GM12875 (cell line): ENCODE measurements around the gene MYOT.
"Not testable (repeated sequence)": the region's sequence is repeated elsewhere in the genome, so short reads cannot be mapped to it uniquely, and the experiment has no call there.

Source experiments
- H3K4me3 ChIP-seq: one replicate; pipeline ENCODE4 v1.5.1; 2011; ENCODE audit warnings: low read depth, low read length, control low read depth
- TF ChIP-seq, protein P1 (sequence below): IDR thresholded peaks from 2 replicates; pipeline ENCODE4 v1.5.1; 2011; ENCODE audit warnings: low read depth, mild to moderate bottlenecking, control low read depth, inconsistent platforms, low read length, moderate library complexity, borderline replicate concordance; ENCODE audit not compliant: insufficient read depth

MYOT gene

GRCh38 chr5:137856201-137856600, 11.5 kb upstream of the MYOT start:
- no peak overlapping the region for H3K4me3 ChIP-seq
- TF ChIP-seq, protein P1, sequence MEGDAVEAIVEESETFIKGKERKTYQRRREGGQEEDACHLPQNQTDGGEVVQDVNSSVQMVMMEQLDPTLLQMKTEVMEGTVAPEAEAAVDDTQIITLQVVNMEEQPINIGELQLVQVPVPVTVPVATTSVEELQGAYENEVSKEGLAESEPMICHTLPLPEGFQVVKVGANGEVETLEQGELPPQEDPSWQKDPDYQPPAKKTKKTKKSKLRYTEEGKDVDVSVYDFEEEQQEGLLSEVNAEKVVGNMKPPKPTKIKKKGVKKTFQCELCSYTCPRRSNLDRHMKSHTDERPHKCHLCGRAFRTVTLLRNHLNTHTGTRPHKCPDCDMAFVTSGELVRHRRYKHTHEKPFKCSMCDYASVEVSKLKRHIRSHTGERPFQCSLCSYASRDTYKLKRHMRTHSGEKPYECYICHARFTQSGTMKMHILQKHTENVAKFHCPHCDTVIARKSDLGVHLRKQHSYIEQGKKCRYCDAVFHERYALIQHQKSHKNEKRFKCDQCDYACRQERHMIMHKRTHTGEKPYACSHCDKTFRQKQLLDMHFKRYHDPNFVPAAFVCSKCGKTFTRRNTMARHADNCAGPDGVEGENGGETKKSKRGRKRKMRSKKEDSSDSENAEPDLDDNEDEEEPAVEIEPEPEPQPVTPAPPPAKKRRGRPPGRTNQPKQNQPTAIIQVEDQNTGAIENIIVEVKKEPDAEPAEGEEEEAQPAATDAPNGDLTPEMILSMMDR, result no peak

DNA sequence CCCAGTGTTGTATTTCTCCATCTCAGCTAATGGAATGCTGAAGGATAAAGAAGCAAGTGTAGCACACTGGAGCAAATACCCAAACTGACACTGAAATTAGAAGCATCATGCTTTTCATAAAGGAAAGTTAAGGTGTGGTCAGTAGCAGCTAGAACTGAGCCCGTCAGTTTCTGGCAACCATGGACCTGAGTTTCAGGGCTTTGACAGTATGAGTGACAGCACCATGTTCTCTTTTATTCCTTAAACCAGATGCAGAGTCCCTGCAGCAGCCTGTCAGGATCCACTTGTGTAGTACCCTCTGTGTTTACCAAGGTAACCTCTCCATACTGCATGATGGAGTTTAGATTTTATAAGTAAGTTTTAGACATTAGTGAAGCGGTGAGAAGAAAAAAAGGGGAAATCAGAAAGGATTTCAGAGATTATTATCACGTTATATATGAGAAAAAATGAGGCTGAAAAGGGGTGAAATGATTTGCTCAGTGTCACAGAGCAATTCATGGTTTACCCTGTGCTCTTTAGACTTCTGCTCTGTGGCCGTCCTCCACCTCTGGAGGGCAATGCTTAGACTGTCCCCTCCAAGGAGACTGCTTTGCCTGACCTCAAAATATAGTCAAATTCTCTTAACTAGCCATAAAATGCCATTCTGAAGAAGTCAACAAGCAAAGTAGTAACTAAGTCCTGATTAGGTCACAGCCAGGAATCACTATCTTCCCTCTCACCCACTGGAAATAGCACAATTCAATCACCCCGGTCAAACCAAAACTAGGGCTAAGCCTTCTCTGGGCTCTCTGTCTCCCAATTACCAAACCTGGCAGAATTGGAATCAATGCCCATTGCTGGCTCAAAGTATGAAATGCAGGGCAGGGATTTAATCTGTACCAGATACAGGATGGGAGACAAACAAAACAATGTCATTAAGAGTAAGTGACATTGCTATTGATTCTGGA, 10.5 kb upstream of the MYOT start:
- TF ChIP-seq, protein P1, result no peak
- no peak overlapping the region for H3K4me3 ChIP-seq

DNA sequence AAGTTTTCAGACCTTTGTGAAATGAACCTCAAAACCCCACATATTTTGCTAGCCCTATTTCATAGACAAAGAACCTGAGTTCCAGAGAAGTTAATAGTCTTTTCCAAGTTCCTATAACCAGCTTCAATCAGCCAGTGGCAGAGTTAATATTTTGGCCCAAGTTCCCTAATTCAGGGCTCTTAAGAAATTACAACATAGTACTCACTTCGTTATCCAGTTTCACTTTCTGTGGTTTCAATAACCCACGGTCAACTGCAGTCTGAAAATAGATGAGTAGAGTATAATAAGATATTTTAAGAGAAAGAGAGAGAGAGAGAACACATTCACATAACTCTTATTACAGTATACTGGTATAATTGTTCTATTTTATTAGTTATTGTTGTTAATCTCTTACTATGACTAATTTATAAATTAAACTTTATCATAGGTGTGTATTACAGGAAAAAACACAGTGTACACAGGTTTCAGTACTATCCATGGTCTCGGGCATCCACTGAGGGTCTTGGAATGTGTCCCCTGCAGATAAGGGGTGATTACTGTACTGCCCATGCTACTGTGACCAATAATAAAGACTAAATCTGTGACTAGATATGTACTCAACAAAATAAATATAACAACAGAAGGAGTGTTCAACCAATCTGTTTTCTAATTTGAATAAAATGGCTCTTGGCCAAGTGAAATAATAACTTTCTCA, 9.3 kb upstream of the MYOT start:
- TF ChIP-seq, protein P1, result no peak
- no peak overlapping the region for H3K4me3 ChIP-seq

DNA sequence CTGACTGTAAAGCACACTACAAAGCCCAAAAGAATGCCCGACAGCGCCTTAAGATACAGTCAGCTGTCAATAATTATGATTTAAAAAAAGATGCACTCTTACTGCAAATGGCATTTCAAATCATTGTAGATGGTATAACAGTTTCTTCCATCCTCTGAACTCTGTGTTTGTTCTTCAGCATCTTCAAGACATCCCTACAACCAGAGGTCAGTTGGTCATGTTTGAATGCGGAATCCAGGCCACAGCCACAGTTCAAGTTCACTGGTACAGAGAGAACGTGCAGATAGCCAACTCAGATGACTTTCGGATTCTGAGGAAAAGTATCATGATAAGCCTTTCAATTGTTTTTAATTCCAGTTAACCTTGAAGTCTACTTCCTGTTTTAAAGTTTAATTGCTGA, 8.7 kb upstream of the MYOT start:
- TF ChIP-seq, protein P1, result no peak
- no peak overlapping the region for H3K4me3 ChIP-seq

DNA sequence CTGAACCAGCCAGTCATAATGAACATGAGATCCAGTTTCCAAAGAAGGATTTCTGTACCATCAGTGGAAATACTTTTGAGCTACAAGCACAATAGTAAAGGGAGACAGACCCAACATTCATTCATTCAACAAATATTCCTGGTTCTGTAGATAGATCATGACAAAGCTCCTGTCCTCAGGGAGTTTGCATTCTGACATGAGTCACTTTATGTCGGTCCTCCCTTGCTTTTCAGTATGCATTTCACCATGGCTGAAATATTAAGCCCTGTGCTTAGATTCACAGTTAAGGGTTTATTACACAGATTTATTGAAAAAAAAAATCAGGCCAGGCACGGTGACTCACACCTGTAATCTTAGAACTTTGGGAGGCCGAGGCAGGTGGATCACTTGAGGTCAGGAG, 5.4 kb upstream of the MYOT start:
- TF ChIP-seq, protein P1, result no peak
- H3K4me3 ChIP-seq, result no peak overlapping the region

GRCh38 chr5:137863653-137864052, 4.0 kb upstream of the MYOT start:
- H3K4me3 ChIP-seq, result not testable (repeated sequence)

GRCh38 chr5:137866541-137867388, 895 bp upstream of the MYOT start:
- TF ChIP-seq, protein P1, result no peak
- no peak overlapping the region for H3K4me3 ChIP-seq
